H1 (cell line): ENCODE data around the gene HEPHL1. TPM values are rescaled to one million over a fixed set of nuclear protein-coding genes. Genes with fewer than 3 reads are reported as not detected.

Experiments used
- CTCF ChIA-PET: fragments of 300-600 bp; sonication (Branson Sonifier 250); formaldehyde crosslinking; loops from one replicate; lab custom pipeline; 2021; ENCODE audit not compliant: partially characterized antibody; lab: Charles Lee
- POLR2A ChIA-PET: fragments of 300-600 bp; sonication (Branson Sonifier 250); formaldehyde crosslinking; loops from one replicate; lab custom pipeline; 2021; ENCODE audit warnings: inconsistent platforms; ENCODE audit not compliant: partially characterized antibody; lab: Charles Lee
- DNase-seq, 2 experiments: peaks; one replicate each; pipeline versions ENCODE4 v3.0.0 to v3.0.0-alpha.2; 2010 to 2022; ENCODE audit warnings: low spot score in 2 of 2, low read depth in 1 of 2, mixed read lengths in 1 of 2
- FAIRE-seq: peaks from 2 replicates; lab custom pipeline; 2011; peaks lifted over from hg19 to GRCh38; lab: Jason Lieb, UNC
- H2AFZ ChIP-seq: 2 replicates; pipeline ENCODE4 v1.8.1; 2012; ENCODE audit warnings: low read length, inconsistent platforms
- H2AK5ac ChIP-seq: 2 replicates; pipeline ENCODE4 v1.6.1; 2013; ENCODE audit warnings: low read depth, low read length
- H2BK120ac ChIP-seq: replicated peaks from 2 replicates; pipeline ENCODE3; 2013; ENCODE audit warnings: low read depth, low read length, inconsistent platforms
- H2BK12ac ChIP-seq: 2 replicates; pipeline ENCODE4 v1.6.1; 2013; ENCODE audit warnings: low read depth, low read length
- H2BK15ac ChIP-seq: 2 replicates; pipeline ENCODE4 v1.6.1; 2013; ENCODE audit warnings: low read length
- H2BK20ac ChIP-seq: 2 replicates; pipeline ENCODE4 v1.6.1; 2013; ENCODE audit warnings: low read length
- H2BK5ac ChIP-seq: 2 replicates; pipeline ENCODE4 v1.6.1; 2013; ENCODE audit warnings: low read depth, low read length
- H3K14ac ChIP-seq: 2 replicates; pipeline ENCODE4 v1.6.1; 2013; ENCODE audit warnings: inconsistent platforms; ENCODE audit not compliant: insufficient read length
- H3K18ac ChIP-seq: 2 replicates; pipeline ENCODE4 v1.6.1; 2013; ENCODE audit warnings: low read length; ENCODE audit errors: extremely low read depth
- H3K23ac ChIP-seq: 2 replicates; pipeline ENCODE4 v1.6.1; 2013; ENCODE audit warnings: inconsistent platforms; ENCODE audit not compliant: insufficient read length
- H3K23me2 ChIP-seq: 2 replicates; pipeline ENCODE4 v1.6.1; 2013; ENCODE audit warnings: low read depth, low read length
- H3K27ac ChIP-seq: 2 replicates; pipeline ENCODE4 v1.6.1; 2011; ENCODE audit warnings: low read depth, low read length, inconsistent platforms
- H3K27me3 ChIP-seq, 4 experiments: replicated peaks in 1 of 4; 1 replicate in 1 of 4; 2 replicates in 3 of 4; pipeline versions ENCODE4 v1.6.1 to v1.8.1; 2011 to 2013; ENCODE audit warnings: low read length in 3 of 4, mild to moderate bottlenecking in 3 of 4, inconsistent platforms in 2 of 4, mixed read lengths in 2 of 4, moderate library complexity in 1 of 4; ENCODE audit not compliant: control insufficient read depth in 3 of 4, insufficient read depth in 3 of 4; ENCODE audit errors: extremely low read depth in 1 of 4
- H3K36me3 ChIP-seq, 4 experiments: 2 replicates each; pipeline versions ENCODE4 v1.6.1 to v1.8.1; 2011 to 2013; ENCODE audit warnings: mild to moderate bottlenecking in 4 of 4, low read length in 3 of 4, moderate library complexity in 2 of 4, control low read depth in 1 of 4, inconsistent platforms in 1 of 4; ENCODE audit not compliant: insufficient read depth in 4 of 4, control insufficient read depth in 2 of 4
- H3K4ac ChIP-seq: replicated peaks from 2 replicates; pipeline ENCODE3; 2013; ENCODE audit warnings: low read length, low read depth, mixed read lengths, inconsistent platforms; ENCODE audit not compliant: insufficient read length
- H3K4me1 ChIP-seq, 4 experiments: replicated peaks in 1 of 4; 1 replicate in 1 of 4; 2 replicates in 3 of 4; pipeline versions ENCODE4 v1.6.1 to v1.8.1; 2011 to 2013; ENCODE audit warnings: low read length in 3 of 4, inconsistent platforms in 2 of 4, mixed read lengths in 1 of 4; ENCODE audit not compliant: insufficient read depth in 4 of 4, control insufficient read depth in 3 of 4
- H3K4me2 ChIP-seq, 2 experiments: 2 replicates each; pipeline versions ENCODE4 v1.6.1 to v1.8.1; 2011 to 2013; ENCODE audit warnings: low read depth in 2 of 2, low read length in 2 of 2, control low read depth in 1 of 2, inconsistent platforms in 1 of 2, mild to moderate bottlenecking in 1 of 2; ENCODE audit not compliant: insufficient read depth in 1 of 2
- H3K4me3 ChIP-seq, 4 experiments: fragments of 200-600, 300-600 bp in 1 of 4; sonication (generic), shearing (Covaris generic), sonication (Bioruptor Twin) in 1 of 4; 2 replicates each; pipeline versions ENCODE4 v1.5.1 to v1.8.1; 2011 to 2016; ENCODE audit warnings: low read length in 4 of 4, low read depth in 3 of 4, control low read depth in 2 of 4, inconsistent platforms in 2 of 4, mild to moderate bottlenecking in 2 of 4, mixed read lengths in 1 of 4, moderate library complexity in 1 of 4; ENCODE audit not compliant: insufficient read depth in 2 of 4; ENCODE audit errors: extremely low read depth in 1 of 4
- H3K56ac ChIP-seq: replicated peaks from 2 replicates; pipeline ENCODE3; 2013; ENCODE audit warnings: low read depth, mild to moderate bottlenecking, mixed read lengths, low read length, inconsistent platforms; ENCODE audit not compliant: insufficient read length
- H3K79me1 ChIP-seq: 2 replicates; pipeline ENCODE4 v1.6.1; 2013; ENCODE audit warnings: low read depth, low read length, control low read depth
- H3K79me2 ChIP-seq, 2 experiments: 2 replicates each; pipeline versions ENCODE4 v1.6.1 to v1.8.1; 2012 to 2013; ENCODE audit warnings: low read length in 2 of 2, mild to moderate bottlenecking in 2 of 2, inconsistent platforms in 1 of 2; ENCODE audit not compliant: insufficient read depth in 2 of 2, control insufficient read depth in 1 of 2
- H3K9ac ChIP-seq, 4 experiments: replicated peaks in 1 of 4; 1 replicate in 1 of 4; 2 replicates in 3 of 4; pipeline versions ENCODE4 v1.6.1 to v1.8.1; 2011 to 2013; ENCODE audit warnings: low read depth in 3 of 4, low read length in 3 of 4, control low read depth in 2 of 4, mild to moderate bottlenecking in 2 of 4, moderate library complexity in 2 of 4, inconsistent platforms in 1 of 4; ENCODE audit errors: extremely low read depth in 1 of 4
- H3K9me3 ChIP-seq, 2 experiments: 2 replicates each; pipeline versions ENCODE4 v1.6.1 to v1.8.1; 2012 to 2013; ENCODE audit warnings: mild to moderate bottlenecking in 2 of 2, moderate library complexity in 2 of 2, control low read depth in 1 of 2, inconsistent platforms in 1 of 2, low read depth in 1 of 2, low read length in 1 of 2, mixed read lengths in 1 of 2; ENCODE audit not compliant: insufficient read depth in 2 of 2
- H4K20me1 ChIP-seq, 2 experiments: replicated peaks in 1 of 2; 2 replicates each; pipeline versions ENCODE3 to v1.8.1; 2011 to 2013; ENCODE audit warnings: inconsistent platforms in 2 of 2, low read length in 2 of 2, mild to moderate bottlenecking in 1 of 2; ENCODE audit not compliant: insufficient read depth in 2 of 2, control insufficient read depth in 1 of 2
- H4K5ac ChIP-seq: 2 replicates; pipeline ENCODE4 v1.6.1; 2013; ENCODE audit warnings: low read length, low read depth, mixed read lengths, inconsistent platforms; ENCODE audit not compliant: insufficient read length
- H4K8ac ChIP-seq: 2 replicates; pipeline ENCODE4 v1.8.0; 2013; ENCODE audit warnings: mild to moderate bottlenecking, moderate library complexity, low read length, inconsistent platforms; ENCODE audit not compliant: insufficient read depth; ENCODE audit errors: extremely low read depth
- H4K91ac ChIP-seq: replicated peaks from 2 replicates; pipeline ENCODE3; 2013; ENCODE audit warnings: low read length, mixed read lengths, inconsistent platforms; ENCODE audit not compliant: insufficient read length
- CHD1 ChIP-seq: IDR thresholded peaks from 2 replicates; pipeline ENCODE4 v1.6.1; 2012; ENCODE audit warnings: low read depth, low read length, improper control_type of control experiment
- CHD2 ChIP-seq: IDR thresholded peaks from 2 replicates; pipeline ENCODE4 v1.6.1; 2012; ENCODE audit warnings: low read length, improper control_type of control experiment
- JUN ChIP-seq: IDR thresholded peaks from 2 replicates; pipeline ENCODE4 v1.6.1; 2011; ENCODE audit warnings: low read depth, mild to moderate bottlenecking, improper control_type of control experiment, low read length
- JUND ChIP-seq: IDR thresholded peaks from 2 replicates; pipeline ENCODE4 v1.6.1; 2011; ENCODE audit warnings: mild to moderate bottlenecking, improper control_type of control experiment, low read length
- RAD21 ChIP-seq, 2 experiments: IDR thresholded peaks in 1 of 2; conservative IDR thresholded peaks in 1 of 2; 2 replicates each; pipeline ENCODE4 v1.6.1; 2011; ENCODE audit warnings: low read depth in 2 of 2, low read length in 2 of 2, improper control_type of control experiment in 1 of 2, inconsistent platforms in 1 of 2, mild to moderate bottlenecking in 1 of 2, moderate library complexity in 1 of 2
- WGBS, 2 experiments: shearing (Covaris generic) in 1 of 2; methylation state at CpG; one replicate each; pipeline versions ENCODE4 v1.1.6 to v1.1.7; 2013 to 2015; ENCODE audit warnings: low lambda C conversion rate in 2 of 2, mixed read lengths in 2 of 2, inconsistent platforms in 1 of 2, low coverage in 1 of 2, missing lambda C conversion rate in 1 of 2; ENCODE audit not compliant: insufficient replicate concordance in 2 of 2, insufficient coverage in 1 of 2, insufficient read length in 1 of 2; ENCODE audit errors: extremely low coverage in 1 of 2, missing lambda C conversion rate in 1 of 2; 5-methylcytosine and 5-hydroxymethylcytosine counted together
- polyA plus RNA-seq, 7 experiments: library from polyadenylated mRNA; depleted of rRNA in 3 of 7; stranded (reverse) in 5 of 7; unstranded in 2 of 7; fragments of >200 nt in 5 of 7; fragments of 200-250 nt in 2 of 7; gene quantifications; 1 replicate in 5 of 7; 2 replicates in 1 of 7; 4 replicates in 1 of 7; pipeline versions ENCODE4 v1.2.1 to v1.2.3, GENCODE V29; 2011 to 2013; ENCODE audit warnings: missing spikeins in 2 of 7, mixed read lengths in 2 of 7
- total RNA-seq: library from RNA; stranded (reverse); fragmentation: NEBNext Ultra II Directional; extraction: Animal tissue kit (Norgen Biotek cat#: 25700); gene quantifications from 2 replicates; pipeline ENCODE4 v1.2.1, GENCODE V29; 2021
- TF ChIP-seq, protein P1 (sequence below): IDR thresholded peaks from 2 replicates; pipeline ENCODE4 v1.6.1; 2011; ENCODE audit warnings: low read length, improper control_type of control experiment
- TF ChIP-seq, protein P2 (sequence below): IDR thresholded peaks from 2 replicates; pipeline ENCODE4 v1.6.1; 2011; ENCODE audit warnings: low read depth, mild to moderate bottlenecking, low read length; ENCODE audit not compliant: insufficient read depth

Gene HEPHL1
- total and polyA plus RNA-seq, 2 of the 8 experiments (the other 6 are each of a cell fraction or from before 2014, with no cell fraction given): 0.09 to 0.11 TPM

DNA sequence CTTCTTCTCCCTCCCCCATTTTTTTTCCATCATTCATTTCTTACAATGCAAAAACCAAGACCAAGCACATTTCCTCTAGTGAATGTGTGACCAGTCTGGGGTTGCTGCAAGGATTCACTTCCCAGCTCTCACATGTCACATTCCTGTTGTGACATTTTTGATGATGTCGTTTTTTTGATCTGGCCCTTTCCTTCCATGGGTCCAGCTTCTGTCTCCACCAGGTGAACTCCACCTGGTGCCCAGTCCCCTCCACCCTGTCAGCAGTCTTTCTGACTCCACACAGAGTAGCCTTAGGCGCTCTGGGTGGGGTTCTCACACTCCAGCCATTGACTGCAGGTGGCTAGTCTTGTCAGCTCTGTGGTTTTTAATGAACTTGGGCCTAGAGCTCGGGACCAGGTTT is 123.1 kb downstream of the HEPHL1 start:
- DNase-seq (no peak), FAIRE-seq (no peak)
- peaks cover 5 to 31% (median 23%) of the 10 kb centered on the region in 4 experiments for H3K4me1 ChIP-seq
- no peak overlapping the region for H2BK120ac ChIP-seq
- no peak overlapping the region for H2AFZ ChIP-seq
- H2BK15ac ChIP-seq: no peak overlapping the region
- peaks cover 39 to 100% of the 10 kb centered on the region in 2 experiments for H3K79me2 ChIP-seq
- H4K8ac ChIP-seq: no peak overlapping the region
- H4K5ac ChIP-seq: no peak overlapping the region
- H3K9ac ChIP-seq: no peak overlapping the region
- peaks cover 33% of the 10 kb centered on the region for H3K79me1 ChIP-seq
- POLR2A ChIA-PET: interaction anchor here (0.9 to 1.2 kb wide), 3 partner anchors 13 to 19 kb away, joined by 3 to 6 read pairs (median 5); partner anchors contain the start of gene PANX1
- H3K4me2 ChIP-seq: no peak overlapping the region
- no peak overlapping the region for H3K4ac ChIP-seq
- no peak overlapping the region for H2BK20ac ChIP-seq
- no peak overlapping the region for H4K91ac ChIP-seq
- H3K9me3 ChIP-seq: no peaks in the 10 kb centered on the region
- peaks cover 28 to 46% of the 10 kb centered on the region in 2 experiments for H4K20me1 ChIP-seq
- H3K23me2 ChIP-seq: no peaks in the 10 kb centered on the region
- H3K56ac ChIP-seq: no peak overlapping the region
- no peak overlapping the region for H3K14ac ChIP-seq
- no peak overlapping the region for H3K23ac ChIP-seq
- H3K18ac ChIP-seq: no peak overlapping the region
- CTCF ChIA-PET: interaction anchor here (1.1 to 2.1 kb wide), 5 partner anchors 9 to 238 kb away, joined by 3 to 7 read pairs (median 4); no protein-coding TSS in a partner anchor
- WGBS, 2 experiments: 89% methylated on average over 3 of the region's 3 CpGs; no CpG with 5 or more reads in 1 of the 2 experiments
- peaks cover 0 to 3% (median 0%) of the 10 kb centered on the region in 4 experiments; a peak in 1 of 8 replicates for H3K36me3 ChIP-seq
- no peak overlapping the region for H3K27ac ChIP-seq
- H2BK5ac ChIP-seq: no peak overlapping the region
- H2AK5ac ChIP-seq: no peak overlapping the region
- no peak overlapping the region for H2BK12ac ChIP-seq
- H3K4me3 ChIP-seq: no peak overlapping the region
- no peaks in the 10 kb centered on the region for H3K27me3 ChIP-seq
- TF ChIP-seq, protein P1, sequence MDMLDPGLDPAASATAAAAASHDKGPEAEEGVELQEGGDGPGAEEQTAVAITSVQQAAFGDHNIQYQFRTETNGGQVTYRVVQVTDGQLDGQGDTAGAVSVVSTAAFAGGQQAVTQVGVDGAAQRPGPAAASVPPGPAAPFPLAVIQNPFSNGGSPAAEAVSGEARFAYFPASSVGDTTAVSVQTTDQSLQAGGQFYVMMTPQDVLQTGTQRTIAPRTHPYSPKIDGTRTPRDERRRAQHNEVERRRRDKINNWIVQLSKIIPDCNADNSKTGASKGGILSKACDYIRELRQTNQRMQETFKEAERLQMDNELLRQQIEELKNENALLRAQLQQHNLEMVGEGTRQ: no peak
- TF ChIP-seq JUN (no peak), JUND (no peak), RAD21 (IDR thresholded peaks at IDR 0.05 in 1 of 2, conservative IDR thresholded peaks at IDR 0.05 in 1 of 2; ENCODE audit: low read depth in 2 of 2, low read length in 2 of 2) (no peak), CHD2 (no peak), CHD1 (no peak)
- TF ChIP-seq, protein P2, sequence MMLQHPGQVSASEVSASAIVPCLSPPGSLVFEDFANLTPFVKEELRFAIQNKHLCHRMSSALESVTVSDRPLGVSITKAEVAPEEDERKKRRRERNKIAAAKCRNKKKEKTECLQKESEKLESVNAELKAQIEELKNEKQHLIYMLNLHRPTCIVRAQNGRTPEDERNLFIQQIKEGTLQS: no peak
